Memory B cell (primary cell): ENCODE measurements around the gene ABHD12.
"Not testable (repeated sequence)": the region's sequence is repeated elsewhere in the genome, so short reads cannot be mapped to it uniquely, and the experiment has no call there.

Experiments
- ATAC-seq: fragments of 150-1000 bp; cut with Tn5 transposase; 2 replicates; pipeline ENCODE4 v1.10.0; 2021; ENCODE audit warnings: low read depth, mild to moderate bottlenecking, moderate library complexity
- DNase-seq, 2 donors: peaks; one replicate each; pipeline ENCODE4 v3.0.0; 2022; ENCODE audit warnings: low spot score in 2 of 2
- H3K27ac Mint-ChIP-seq: one replicate; pipeline ENCODE4 v1.8.0; 2022; ENCODE audit warnings: mild to moderate bottlenecking, moderate library complexity, mixed read lengths
- H3K27me3 Mint-ChIP-seq: one replicate; pipeline ENCODE4 v1.8.0; 2022; ENCODE audit warnings: mixed read lengths
- H3K36me3 Mint-ChIP-seq: one replicate; pipeline ENCODE4 v1.8.0; 2022; ENCODE audit warnings: mild to moderate bottlenecking, mixed read lengths
- H3K4me1 Mint-ChIP-seq: one replicate; pipeline ENCODE4 v1.8.0; 2022; ENCODE audit warnings: mixed read lengths
- H3K4me3 Mint-ChIP-seq: one replicate; pipeline ENCODE4 v1.8.0; 2022; ENCODE audit warnings: mild to moderate bottlenecking, moderate library complexity, mixed read lengths
- H3K9me3 Mint-ChIP-seq: one replicate; pipeline ENCODE4 v1.8.0; 2022; ENCODE audit warnings: mixed read lengths

ABHD12 gene

GRCh38 chr20:25390538-25391528 is at the start of gene ABHD12:
ABHD12 (minus strand) TSS chr20:25390835; CDS start chr20:25390703, 132 bp downstream.
- DNase-seq (peak; percentile 74 to 86), ATAC-seq (peak; percentile 91)
- H3K27ac Mint-ChIP-seq: peak within 1 kb of the TSS; percentile 69
- no peaks in the 10 kb centered on the region for H3K36me3 Mint-ChIP-seq
- H3K4me3 Mint-ChIP-seq: peak within 1 kb of the TSS; percentile 89
- H3K4me1 Mint-ChIP-seq: peaks cover 8% of the 10 kb centered on the region
- no peaks in the 10 kb centered on the region for H3K27me3 Mint-ChIP-seq
- H3K9me3 Mint-ChIP-seq: no peaks in the 10 kb centered on the region

- H3K27ac Mint-ChIP-seq: no peak overlapping the region
- no peaks in the 10 kb centered on the region for H3K27me3 Mint-ChIP-seq
- ATAC-seq (peak; percentile 70), DNase-seq (peak in 1 of 2 donors; percentile 2)
- H3K4me3 Mint-ChIP-seq: peak overlapping the region; percentile 32
- H3K36me3 Mint-ChIP-seq: no peaks in the 10 kb centered on the region
- no peaks in the 10 kb centered on the region for H3K9me3 Mint-ChIP-seq
- H3K4me1 Mint-ChIP-seq: peaks cover 7% of the 10 kb centered on the region
Measured at GRCh38 chr20:25439328-25439727, 48.7 kb upstream of the ABHD12 start.

GRCh38 chr20:25437153-25437581 is 46.5 kb upstream of the ABHD12 start:
- ATAC-seq: no peak
- Mint-ChIP-seq H3K4me3 (no peak overlapping the region), H3K36me3 (no peaks in the 10 kb centered on the region), H3K9me3 (no peaks in the 10 kb centered on the region), H3K27ac (no peak overlapping the region), H3K27me3 (no peaks in the 10 kb centered on the region), H3K4me1 (peaks cover 7% of the 10 kb centered on the region)
- no peak for DNase-seq

GRCh38 chr20:25424536-25424935 is 33.9 kb upstream of the ABHD12 start:
- no peak overlapping the region for H3K4me3 Mint-ChIP-seq
- no peaks in the 10 kb centered on the region for H3K27me3 Mint-ChIP-seq
- no peak for ATAC-seq
- H3K9me3 Mint-ChIP-seq: no peaks in the 10 kb centered on the region
- no peak for DNase-seq
- H3K36me3 Mint-ChIP-seq: peaks cover 4% of the 10 kb centered on the region
- H3K4me1 Mint-ChIP-seq: no peaks in the 10 kb centered on the region
- no peak overlapping the region for H3K27ac Mint-ChIP-seq

- Mint-ChIP-seq H3K27me3 (no peaks in the 10 kb centered on the region), H3K36me3 (no peaks in the 10 kb centered on the region), H3K4me1 (no peaks in the 10 kb centered on the region), H3K4me3 (no peak overlapping the region), H3K9me3 (no peaks in the 10 kb centered on the region), H3K27ac (no peak overlapping the region)
- no peak for DNase-seq
- no peak for ATAC-seq
Measured at GRCh38 chr20:25422032-25422431, 31.4 kb upstream of the ABHD12 start.

- DNase-seq: no peak
- no peaks in the 10 kb centered on the region for H3K27me3 Mint-ChIP-seq
- no peaks in the 10 kb centered on the region for H3K4me1 Mint-ChIP-seq
- no peak overlapping the region for H3K4me3 Mint-ChIP-seq
- no peaks in the 10 kb centered on the region for H3K9me3 Mint-ChIP-seq
- no peaks in the 10 kb centered on the region for H3K36me3 Mint-ChIP-seq
- ATAC-seq: no peak
- no peak overlapping the region for H3K27ac Mint-ChIP-seq
Measured at GRCh38 chr20:25421102-25421501, 30.5 kb upstream of the ABHD12 start.

GRCh38 chr20:25418776-25419175 is 28.1 kb upstream of the ABHD12 start:
- no peak overlapping the region for H3K27ac Mint-ChIP-seq
- H3K4me1 Mint-ChIP-seq: no peaks in the 10 kb centered on the region
- no peak overlapping the region for H3K4me3 Mint-ChIP-seq
- no peaks in the 10 kb centered on the region for H3K27me3 Mint-ChIP-seq
- H3K36me3 Mint-ChIP-seq: no peaks in the 10 kb centered on the region
- DNase-seq: no peak
- ATAC-seq: no peak
- no peaks in the 10 kb centered on the region for H3K9me3 Mint-ChIP-seq

- no peaks in the 10 kb centered on the region for H3K36me3 Mint-ChIP-seq
- H3K4me1 Mint-ChIP-seq: peaks cover 15% of the 10 kb centered on the region
- ATAC-seq (no peak), DNase-seq (no peak)
- no peak overlapping the region for H3K27ac Mint-ChIP-seq
- H3K27me3 Mint-ChIP-seq: no peaks in the 10 kb centered on the region
- H3K4me3 Mint-ChIP-seq: no peak overlapping the region
- peaks cover 3% of the 10 kb centered on the region for H3K9me3 Mint-ChIP-seq
Measured at GRCh38 chr20:25408890-25409289, 18.3 kb upstream of the ABHD12 start.

GRCh38 chr20:25408170-25408547 is 17.5 kb upstream of the ABHD12 start:
- H3K4me1 Mint-ChIP-seq: peaks cover 15% of the 10 kb centered on the region
- peaks cover 5% of the 10 kb centered on the region for H3K9me3 Mint-ChIP-seq
- no peaks in the 10 kb centered on the region for H3K36me3 Mint-ChIP-seq
- peak overlapping the region; percentile 88 for H3K27ac Mint-ChIP-seq
- H3K4me3 Mint-ChIP-seq: peak overlapping the region; percentile 86
- DNase-seq: no peak
- no peak for ATAC-seq
- H3K27me3 Mint-ChIP-seq: no peaks in the 10 kb centered on the region

- H3K4me3 Mint-ChIP-seq: peak within 1 kb of the TSS; percentile 86
- H3K27ac Mint-ChIP-seq: peak within 1 kb of the TSS; percentile 88
- H3K36me3 Mint-ChIP-seq: peaks cover 2% of the 10 kb centered on the region
- H3K4me1 Mint-ChIP-seq: peaks cover 15% of the 10 kb centered on the region
- DNase-seq (peak; percentile 56 to 58), ATAC-seq (peak; percentile 89)
- no peaks in the 10 kb centered on the region for H3K27me3 Mint-ChIP-seq
- peaks cover 8% of the 10 kb centered on the region for H3K9me3 Mint-ChIP-seq
Measured at GRCh38 chr20:25407311-25408169, 16.9 kb upstream of the ABHD12 start, which contains the start of gene GINS1. GINS1 (plus strand) TSS chr20:25407673; CDS start chr20:25407821, 148 bp downstream.

GRCh38 chr20:25402583-25402982 is 11.9 kb upstream of the ABHD12 start:
- no peak overlapping the region for H3K4me3 Mint-ChIP-seq
- peaks cover 10% of the 10 kb centered on the region for H3K9me3 Mint-ChIP-seq
- H3K27ac Mint-ChIP-seq: no peak overlapping the region
- H3K4me1 Mint-ChIP-seq: peaks cover 9% of the 10 kb centered on the region
- DNase-seq (no peak), ATAC-seq (no peak)
- peaks cover 3% of the 10 kb centered on the region for H3K36me3 Mint-ChIP-seq
- H3K27me3 Mint-ChIP-seq: no peaks in the 10 kb centered on the region

GRCh38 chr20:25400291-25400732 is 9.7 kb upstream of the ABHD12 start:
- not testable (repeated sequence) for DNase-seq, H3K9me3 Mint-ChIP-seq, H3K27ac Mint-ChIP-seq, ATAC-seq, H3K4me3 Mint-ChIP-seq, H3K4me1 Mint-ChIP-seq, H3K27me3 Mint-ChIP-seq, H3K36me3 Mint-ChIP-seq

GRCh38 chr20:25399037-25399430 is 8.4 kb upstream of the ABHD12 start:
- peak; percentile 14 to 41 for DNase-seq

More at GRCh38 chr20:25399037-25399430, 8.4 kb upstream of the ABHD12 start:
- Mint-ChIP-seq H3K27me3 (peaks cover 4% of the 10 kb centered on the region), H3K4me3 (no peak overlapping the region), H3K27ac (no peak overlapping the region), H3K9me3 (peaks cover 7% of the 10 kb centered on the region), H3K36me3 (peaks cover 3% of the 10 kb centered on the region), H3K4me1 (peaks cover 6% of the 10 kb centered on the region)
- ATAC-seq: peak; percentile 71
